GM23338 (cell line): ENCODE data around the gene CDKAL1. TPM values are rescaled to one million over a fixed set of nuclear protein-coding genes. Genes with fewer than 3 reads are reported as not detected.

ENCODE experiments used
- CREB1 ChIP-seq: fragments of 250-450 bp; sonication (Bioruptor Pico); IDR thresholded peaks from 2 replicates; pipeline ENCODE4 v1.5.0; 2020; ENCODE audit warnings: low read depth, mild to moderate bottlenecking, moderate library complexity
- EZH2phosphoT487 ChIP-seq: fragments of 200-600 bp; sonication (generic); IDR thresholded peaks from one replicate; pipeline ENCODE4 v1.8.1; 2018; ENCODE audit warnings: antibody characterized with exemption; ENCODE audit not compliant: unreplicated experiment
- NANOG ChIP-seq: IDR thresholded peaks from 2 replicates; pipeline ENCODE4 v1.6.1; 2016; ENCODE audit warnings: antibody characterized with exemption, borderline replicate concordance
- POLR2AphosphoS5 ChIP-seq: IDR thresholded peaks from 2 replicates; pipeline ENCODE4 v1.6.1; 2016; ENCODE audit warnings: antibody characterized with exemption, low read depth
- ZNF331 ChIP-seq: fragments of 250-450 bp; sonication (Bioruptor Pico); IDR thresholded peaks from 2 replicates; pipeline ENCODE4 v1.5.0; 2020; ENCODE audit warnings: low read depth, mild to moderate bottlenecking, moderate library complexity
- polyA plus RNA-seq: library from polyadenylated mRNA; unstranded; fragments of >200 nt; fragmentation: Nextera tagmentation; extraction: Ambion mirVana; gene quantifications from 2 replicates; pipeline ENCODE4 v1.2.1, GENCODE V29; 2016
- small RNA-seq: library from RNA; depleted of rRNA; stranded (forward); fragments of <200 nt; gene quantifications from one replicate; pipeline ENCODE3, GENCODE V24; 2014; ENCODE audit warnings: low replicate concordance
- total RNA-seq: library from RNA; depleted of rRNA; stranded (reverse); fragments of >200 nt; shearing (Covaris generic); gene quantifications from 2 replicates; pipeline ENCODE4 v1.2.3, GENCODE V29; 2014; rRNA removed
- TF ChIP-seq, protein P1 (sequence below): IDR thresholded peaks from 2 replicates; pipeline ENCODE4 v1.6.1; 2016; ENCODE audit warnings: antibody characterized with exemption
- TF ChIP-seq, protein P2 (sequence below): IDR thresholded peaks from one replicate; pipeline ENCODE4 v1.6.1; 2018; ENCODE audit warnings: antibody characterized with exemption; ENCODE audit not compliant: unreplicated experiment

Gene CDKAL1
- total and polyA plus RNA-seq, 2 experiments from 2014 or later, result 17.8 to 35.0 TPM

DNA sequence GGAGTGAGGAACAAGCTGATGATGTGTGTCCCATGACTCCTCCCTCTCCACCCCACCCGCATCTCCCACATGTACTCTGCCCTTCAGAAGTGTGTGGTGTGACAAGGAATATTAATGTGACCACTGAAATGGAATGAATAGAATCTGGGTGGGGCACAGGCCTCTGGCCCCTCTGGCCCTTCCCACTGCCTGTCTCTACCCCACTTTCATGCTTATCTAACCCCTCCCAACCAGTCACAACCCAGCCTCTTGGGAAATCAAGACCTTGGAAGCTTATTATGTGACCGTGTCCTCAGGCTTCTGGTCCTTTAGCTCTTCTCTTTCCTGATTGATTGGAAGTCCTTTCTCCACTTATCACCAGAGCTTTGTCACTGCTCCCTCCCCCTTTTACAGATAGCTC lies 747.1 kb downstream of the CDKAL1 start (continued):
- TF ChIP-seq POLR2AphosphoS5 (no peak), CREB1 (CRISPR knock-in tag) (no peak), ZNF331 (CRISPR knock-in tag) (no peak), NANOG (no peak), EZH2phosphoT487 (no peak)
- TF ChIP-seq, protein P1, sequence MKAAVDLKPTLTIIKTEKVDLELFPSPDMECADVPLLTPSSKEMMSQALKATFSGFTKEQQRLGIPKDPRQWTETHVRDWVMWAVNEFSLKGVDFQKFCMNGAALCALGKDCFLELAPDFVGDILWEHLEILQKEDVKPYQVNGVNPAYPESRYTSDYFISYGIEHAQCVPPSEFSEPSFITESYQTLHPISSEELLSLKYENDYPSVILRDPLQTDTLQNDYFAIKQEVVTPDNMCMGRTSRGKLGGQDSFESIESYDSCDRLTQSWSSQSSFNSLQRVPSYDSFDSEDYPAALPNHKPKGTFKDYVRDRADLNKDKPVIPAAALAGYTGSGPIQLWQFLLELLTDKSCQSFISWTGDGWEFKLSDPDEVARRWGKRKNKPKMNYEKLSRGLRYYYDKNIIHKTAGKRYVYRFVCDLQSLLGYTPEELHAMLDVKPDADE, result no peak
- TF ChIP-seq, protein P2, sequence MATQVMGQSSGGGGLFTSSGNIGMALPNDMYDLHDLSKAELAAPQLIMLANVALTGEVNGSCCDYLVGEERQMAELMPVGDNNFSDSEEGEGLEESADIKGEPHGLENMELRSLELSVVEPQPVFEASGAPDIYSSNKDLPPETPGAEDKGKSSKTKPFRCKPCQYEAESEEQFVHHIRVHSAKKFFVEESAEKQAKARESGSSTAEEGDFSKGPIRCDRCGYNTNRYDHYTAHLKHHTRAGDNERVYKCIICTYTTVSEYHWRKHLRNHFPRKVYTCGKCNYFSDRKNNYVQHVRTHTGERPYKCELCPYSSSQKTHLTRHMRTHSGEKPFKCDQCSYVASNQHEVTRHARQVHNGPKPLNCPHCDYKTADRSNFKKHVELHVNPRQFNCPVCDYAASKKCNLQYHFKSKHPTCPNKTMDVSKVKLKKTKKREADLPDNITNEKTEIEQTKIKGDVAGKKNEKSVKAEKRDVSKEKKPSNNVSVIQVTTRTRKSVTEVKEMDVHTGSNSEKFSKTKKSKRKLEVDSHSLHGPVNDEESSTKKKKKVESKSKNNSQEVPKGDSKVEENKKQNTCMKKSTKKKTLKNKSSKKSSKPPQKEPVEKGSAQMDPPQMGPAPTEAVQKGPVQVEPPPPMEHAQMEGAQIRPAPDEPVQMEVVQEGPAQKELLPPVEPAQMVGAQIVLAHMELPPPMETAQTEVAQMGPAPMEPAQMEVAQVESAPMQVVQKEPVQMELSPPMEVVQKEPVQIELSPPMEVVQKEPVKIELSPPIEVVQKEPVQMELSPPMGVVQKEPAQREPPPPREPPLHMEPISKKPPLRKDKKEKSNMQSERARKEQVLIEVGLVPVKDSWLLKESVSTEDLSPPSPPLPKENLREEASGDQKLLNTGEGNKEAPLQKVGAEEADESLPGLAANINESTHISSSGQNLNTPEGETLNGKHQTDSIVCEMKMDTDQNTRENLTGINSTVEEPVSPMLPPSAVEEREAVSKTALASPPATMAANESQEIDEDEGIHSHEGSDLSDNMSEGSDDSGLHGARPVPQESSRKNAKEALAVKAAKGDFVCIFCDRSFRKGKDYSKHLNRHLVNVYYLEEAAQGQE, result no peak

Small RNAs within 50 kb of the gene (small RNA-seq; reads per million reads assigned to genes)
- not detected for gene RF00019
- not detected for gene RNU6-150P

Other genes with a start within 250 kb of the CDKAL1 start
- 33.5 and 37.2 TPM in 2 replicates for gene E2F3, start 132.6 kb upstream of the CDKAL1 start, total RNA-seq
- 26.4 and 27.2 TPM in 2 replicates for gene E2F3, start 132.6 kb upstream of the CDKAL1 start, polyA plus RNA-seq